ENCODE results near the gene CTAG1A. TPM values are rescaled to one million over a fixed set of nuclear protein-coding genes. Genes with fewer than 3 reads are reported as not detected.
A peak's percentile ranks its signal among the peaks of the same experiment; 100 is the strongest.

CTAG1A gene
- total and polyA plus RNA-seq, 9 of the 15 experiments (the other 6 are each of a cell fraction or from before 2014, with no cell fraction given): 0.32 TPM; not detected in 8

DNA sequence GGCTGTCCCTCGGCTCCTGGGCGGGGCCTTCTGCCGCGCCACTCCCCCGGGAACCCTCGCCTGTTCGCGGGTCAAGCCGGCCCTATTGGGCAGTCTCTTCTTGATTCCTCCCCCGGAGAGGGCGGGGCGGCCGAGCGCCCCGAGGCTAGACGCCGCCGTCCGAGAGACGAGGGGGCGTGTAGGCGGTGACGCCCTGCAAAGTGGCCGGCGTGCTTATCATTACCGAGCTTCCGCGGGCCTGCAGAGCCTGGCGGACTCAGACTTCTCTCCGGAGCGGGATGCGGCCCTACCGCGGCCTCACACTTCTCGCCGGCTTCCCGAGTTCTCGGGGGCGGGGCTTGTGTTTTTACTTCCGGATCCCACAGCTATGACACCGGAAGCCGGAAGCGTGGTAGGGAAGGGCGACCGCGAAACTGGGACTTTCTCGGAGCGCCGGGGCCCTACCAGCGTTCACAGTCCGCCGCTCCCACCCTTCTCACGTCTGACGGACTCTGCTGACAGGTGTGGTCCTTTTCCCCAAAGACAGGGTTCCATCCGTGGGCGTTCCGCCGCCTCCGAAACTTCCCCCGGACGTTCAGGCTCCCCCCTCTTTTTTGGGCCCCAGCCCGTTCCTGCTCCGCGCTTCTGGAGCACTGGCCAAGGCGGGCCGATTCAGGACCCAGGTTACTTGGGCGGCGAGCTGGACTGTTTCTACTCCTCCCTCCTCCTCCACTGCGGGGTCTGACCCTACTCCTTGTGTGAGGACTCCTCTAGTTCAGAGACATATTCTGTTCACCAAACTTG is 37.5 kb upstream of the CTAG1A start, which contains the start of gene IKBKG (continued):
- TF ChIP-seq, protein P1, sequence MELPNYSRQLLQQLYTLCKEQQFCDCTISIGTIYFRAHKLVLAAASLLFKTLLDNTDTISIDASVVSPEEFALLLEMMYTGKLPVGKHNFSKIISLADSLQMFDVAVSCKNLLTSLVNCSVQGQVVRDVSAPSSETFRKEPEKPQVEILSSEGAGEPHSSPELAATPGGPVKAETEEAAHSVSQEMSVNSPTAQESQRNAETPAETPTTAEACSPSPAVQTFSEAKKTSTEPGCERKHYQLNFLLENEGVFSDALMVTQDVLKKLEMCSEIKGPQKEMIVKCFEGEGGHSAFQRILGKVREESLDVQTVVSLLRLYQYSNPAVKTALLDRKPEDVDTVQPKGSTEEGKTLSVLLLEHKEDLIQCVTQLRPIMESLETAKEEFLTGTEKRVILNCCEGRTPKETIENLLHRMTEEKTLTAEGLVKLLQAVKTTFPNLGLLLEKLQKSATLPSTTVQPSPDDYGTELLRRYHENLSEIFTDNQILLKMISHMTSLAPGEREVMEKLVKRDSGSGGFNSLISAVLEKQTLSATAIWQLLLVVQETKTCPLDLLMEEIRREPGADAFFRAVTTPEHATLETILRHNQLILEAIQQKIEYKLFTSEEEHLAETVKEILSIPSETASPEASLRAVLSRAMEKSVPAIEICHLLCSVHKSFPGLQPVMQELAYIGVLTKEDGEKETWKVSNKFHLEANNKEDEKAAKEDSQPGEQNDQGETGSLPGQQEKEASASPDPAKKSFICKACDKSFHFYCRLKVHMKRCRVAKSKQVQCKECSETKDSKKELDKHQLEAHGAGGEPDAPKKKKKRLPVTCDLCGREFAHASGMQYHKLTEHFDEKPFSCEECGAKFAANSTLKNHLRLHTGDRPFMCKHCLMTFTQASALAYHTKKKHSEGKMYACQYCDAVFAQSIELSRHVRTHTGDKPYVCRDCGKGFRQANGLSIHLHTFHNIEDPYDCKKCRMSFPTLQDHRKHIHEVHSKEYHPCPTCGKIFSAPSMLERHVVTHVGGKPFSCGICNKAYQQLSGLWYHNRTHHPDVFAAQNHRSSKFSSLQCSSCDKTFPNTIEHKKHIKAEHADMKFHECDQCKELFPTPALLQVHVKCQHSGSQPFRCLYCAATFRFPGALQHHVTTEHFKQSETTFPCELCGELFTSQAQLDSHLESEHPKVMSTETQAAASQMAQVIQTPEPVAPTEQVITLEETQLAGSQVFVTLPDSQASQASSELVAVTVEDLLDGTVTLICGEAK (IDR thresholded peaks at IDR 0.05): peak; percentile 97
- TF ChIP-seq, protein P1 (CRISPR knock-in tag; IDR thresholded peaks at IDR 0.05): no peak
- TF ChIP-seq ETV5 (CRISPR knock-in tag; IDR thresholded peaks at IDR 0.05; ENCODE audit: low read depth) (peak; percentile 73; the same call in 1 of the 2 replicates), POLR2AphosphoS2 (IDR thresholded peaks at IDR 0.05; ENCODE audit: low read length) (peak; percentile 22; the same call in 1 of the 2 replicates), CHD2 (IDR thresholded peaks at IDR 0.05; ENCODE audit: low read depth, low read length) (peak; percentile 84), ZNF140 (CRISPR knock-in tag; IDR thresholded peaks at IDR 0.05) (no peak), E2F3 (CRISPR knock-in tag; IDR thresholded peaks at IDR 0.05) (no peak), CSDE1 (IDR thresholded peaks at IDR 0.05) (no peak), HMGN3 (IDR thresholded peaks at IDR 0.05; ENCODE audit: borderline replicate concordance, extremely low read depth, insufficient read length, low read depth, low read length) (peak; percentile 62), GABPA (tag; conservative IDR thresholded peaks at IDR 0.05; ENCODE audit: low read depth) (peak; percentile 98), DIDO1 (tag; IDR thresholded peaks at IDR 0.05; ENCODE audit: low read depth) (peak; percentile 68), GABPB1 (CRISPR knock-in tag; IDR thresholded peaks at IDR 0.05) (peak; percentile 90), HCFC1 (IDR thresholded peaks at IDR 0.05; ENCODE audit: low read depth, low read length) (peak; percentile 69), ZNF224 (CRISPR knock-in tag; IDR thresholded peaks at IDR 0.05) (no peak), NRF1 (conservative IDR thresholded peaks at IDR 0.05 in 1 of 2, IDR thresholded peaks at IDR 0.05 in 1 of 2) (peak; percentile 10 to 67), SAP30 (IDR thresholded peaks at IDR 0.05; ENCODE audit: borderline replicate concordance, insufficient read depth, low read depth, low read length, poor library complexity, severe bottlenecking) (peak; percentile 48), NFYB (IDR thresholded peaks at IDR 0.05; ENCODE audit: extremely low read depth, insufficient read length) (no peak), RBFOX2 (IDR thresholded peaks at IDR 0.05; ENCODE audit: low read depth, low read length) (peak; percentile 87)
- TF ChIP-seq, protein P2, sequence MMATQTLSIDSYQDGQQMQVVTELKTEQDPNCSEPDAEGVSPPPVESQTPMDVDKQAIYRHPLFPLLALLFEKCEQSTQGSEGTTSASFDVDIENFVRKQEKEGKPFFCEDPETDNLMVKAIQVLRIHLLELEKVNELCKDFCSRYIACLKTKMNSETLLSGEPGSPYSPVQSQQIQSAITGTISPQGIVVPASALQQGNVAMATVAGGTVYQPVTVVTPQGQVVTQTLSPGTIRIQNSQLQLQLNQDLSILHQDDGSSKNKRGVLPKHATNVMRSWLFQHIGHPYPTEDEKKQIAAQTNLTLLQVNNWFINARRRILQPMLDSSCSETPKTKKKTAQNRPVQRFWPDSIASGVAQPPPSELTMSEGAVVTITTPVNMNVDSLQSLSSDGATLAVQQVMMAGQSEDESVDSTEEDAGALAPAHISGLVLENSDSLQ (IDR thresholded peaks at IDR 0.05): peak; percentile 36
